Measurements from ENCODE around the gene FYTTD1. TPM values are rescaled to one million over a fixed set of nuclear protein-coding genes. Genes with fewer than 3 reads are reported as not detected.
A peak's percentile ranks its signal among the peaks of the same experiment; 100 is the strongest.

FYTTD1 gene
- total RNA-seq, 1 donor from 2014 or later, result 37.7 TPM

- Histone ChIP-seq H3K4me3 (peak overlapping the region; percentile 91), H3K27me3 (ENCODE audit: low read depth) (no peaks in the 10 kb centered on the region), H3K4me1 (peaks cover 37% of the 10 kb centered on the region), H3K27ac (peak overlapping the region; percentile 94), H3K36me3 (no peaks in the 10 kb centered on the region), H3K9me3 (no peaks in the 10 kb centered on the region)
- ATAC-seq (peak; percentile 85 to 87), DNase-seq (peak; percentile 86)
- intact Hi-C loops (cut with DNase I), result no loop called here
- TF ChIP-seq CTCF (IDR thresholded peaks at IDR 0.05), result no peak
Measured at GRCh38 chr3:197750396-197750831, 731 bp downstream of the FYTTD1 start.

GRCh38 chr3:197750858-197751737 is 1.4 kb downstream of the FYTTD1 start:
- DNase-seq, result peak; percentile 69
- Histone ChIP-seq H3K27ac (peak overlapping the region; percentile 94), H3K4me3 (peak overlapping the region; percentile 91), H3K27me3 (ENCODE audit: low read depth) (no peaks in the 10 kb centered on the region), H3K9me3 (no peaks in the 10 kb centered on the region), H3K4me1 (peaks cover 37% of the 10 kb centered on the region), H3K36me3 (no peaks in the 10 kb centered on the region)
- no peak for TF ChIP-seq CTCF (IDR thresholded peaks at IDR 0.05)
- ATAC-seq, result peak in 1 of 2 donors; percentile 23
- intact Hi-C loops (cut with DNase I), result no loop called here

- no peaks in the 10 kb centered on the region for H3K27me3 ChIP-seq (ENCODE audit: low read depth)
- no peaks in the 10 kb centered on the region for H3K36me3 ChIP-seq
- peak overlapping the region; percentile 91 for H3K4me3 ChIP-seq
- no peak for TF ChIP-seq CTCF (IDR thresholded peaks at IDR 0.05)
- no peaks in the 10 kb centered on the region for H3K9me3 ChIP-seq
- peaks cover 31% of the 10 kb centered on the region for H3K4me1 ChIP-seq
- intact Hi-C loops (cut with DNase I), result no loop called here
- no peak for DNase-seq
- H3K27ac ChIP-seq, result peak overlapping the region; percentile 94
- no peak for ATAC-seq
Measured at GRCh38 chr3:197752107-197752506, 2.4 kb downstream of the FYTTD1 start.

- Histone ChIP-seq H3K4me3 (no peak overlapping the region), H3K27me3 (ENCODE audit: low read depth) (no peaks in the 10 kb centered on the region), H3K9me3 (no peaks in the 10 kb centered on the region), H3K27ac (no peak overlapping the region), H3K4me1 (peaks cover 30% of the 10 kb centered on the region), H3K36me3 (peaks cover 10% of the 10 kb centered on the region)
- no peak for TF ChIP-seq CTCF (IDR thresholded peaks at IDR 0.05)
- ATAC-seq, result no peak
- DNase-seq, result no peak
- intact Hi-C loops (cut with DNase I), result no loop called here
Measured at GRCh38 chr3:197753263-197753662, 3.6 kb downstream of the FYTTD1 start.

GRCh38 chr3:197756704-197757103 is 7.0 kb downstream of the FYTTD1 start:
- H3K4me1 ChIP-seq, result peaks cover 14% of the 10 kb centered on the region
- H3K9me3 ChIP-seq, result no peaks in the 10 kb centered on the region
- intact Hi-C loops (cut with DNase I), result no loop called here
- peaks cover 24% of the 10 kb centered on the region for H3K36me3 ChIP-seq
- no peak for TF ChIP-seq CTCF (IDR thresholded peaks at IDR 0.05)
- H3K27me3 ChIP-seq (ENCODE audit: low read depth), result no peaks in the 10 kb centered on the region
- no peak overlapping the region for H3K27ac ChIP-seq
- no peak overlapping the region for H3K4me3 ChIP-seq
- ATAC-seq (no peak), DNase-seq (no peak)

Measured in lower lobe of right lung (tissue), 2 donors.